Body of pancreas (tissue), 4 donors: ENCODE measurements around the gene PCDHGA8. TPM values are rescaled to one million over a fixed set of nuclear protein-coding genes. Genes with fewer than 3 reads are reported as not detected.

Experiments
- ATAC-seq: fragments of 150-250 bp; one replicate; pipeline ENCODE4 v1.9.1; 2016
- DNase-seq, 4 donors: peaks; one replicate each; pipeline ENCODE4 v3.0.0-alpha.2; 2019
- H3K27ac ChIP-seq, 4 donors: fragments of 200-600 bp; sonication (generic); 1 replicate in 3 of 4; 2 replicates in 1 of 4; pipeline versions ENCODE4 v1.5.1 to v1.6.1; 2016 to 2019; ENCODE audit warnings: mild to moderate bottlenecking in 1 of 4, mixed read lengths in 1 of 4, moderate library complexity in 1 of 4
- H3K27me3 ChIP-seq, 2 donors: fragments of 200-600 bp; sonication (generic); one replicate each; pipeline ENCODE4 v1.6.0; 2016; ENCODE audit warnings: mild to moderate bottlenecking in 1 of 2
- H3K36me3 ChIP-seq, 2 donors: fragments of 200-600 bp; sonication (generic); replicated peaks in 1 of 2; 2 replicates each; pipeline ENCODE4 v1.5.1; 2016; ENCODE audit warnings: low read depth in 2 of 2; ENCODE audit not compliant: insufficient read depth in 1 of 2
- H3K4me1 ChIP-seq: fragments of 200-600 bp; sonication (generic); one replicate; pipeline ENCODE4 v1.6.0; 2016
- H3K4me3 ChIP-seq, 2 donors: fragments of 200-600 bp; sonication (generic); 1 replicate in 1 of 2; 2 replicates in 1 of 2; pipeline ENCODE4 v1.5.1; 2016 to 2019
- H3K9me3 ChIP-seq, 3 donors: fragments of 200-600 bp; sonication (generic); 1 replicate in 2 of 3; 2 replicates in 1 of 3; pipeline ENCODE4 v1.5.1; 2016
- CTCF ChIP-seq, 7 experiments: fragments of 450-650 bp in 4 of 7; fragments of 200-600 bp in 3 of 7; sonication (generic) in 3 of 7; IDR thresholded peaks; one replicate each; pipeline ENCODE4 v1.5.1; 2016 to 2019; ENCODE audit warnings: antibody characterized with exemption in 7 of 7
- POLR2A ChIP-seq, 3 donors: fragments of 450-650 bp; IDR thresholded peaks; one replicate each; pipeline ENCODE4 v1.6.1; 2016; ENCODE audit warnings: antibody characterized with exemption in 3 of 3, mild to moderate bottlenecking in 2 of 3
- WGBS, 2 donors: methylation state at CpG; one replicate each; pipeline ENCODE4 v1.1.5; 2017; 5-methylcytosine and 5-hydroxymethylcytosine counted together
- intact Hi-C: fragments of 100-400 bp; cut with DNase I; formaldehyde crosslinking; loops from one replicate; pipeline ENCODE4 v1.15.1; 2023
- total RNA-seq, 2 donors: library from RNA; depleted of rRNA; stranded (reverse); fragments of >200 nt; gene quantifications; one replicate each; pipeline ENCODE4 v1.1.0, GENCODE V29; 2016

PCDHGA8 gene
- total RNA-seq, 2 donors from 2014 or later: 4.2 to 10.2 TPM

DNA sequence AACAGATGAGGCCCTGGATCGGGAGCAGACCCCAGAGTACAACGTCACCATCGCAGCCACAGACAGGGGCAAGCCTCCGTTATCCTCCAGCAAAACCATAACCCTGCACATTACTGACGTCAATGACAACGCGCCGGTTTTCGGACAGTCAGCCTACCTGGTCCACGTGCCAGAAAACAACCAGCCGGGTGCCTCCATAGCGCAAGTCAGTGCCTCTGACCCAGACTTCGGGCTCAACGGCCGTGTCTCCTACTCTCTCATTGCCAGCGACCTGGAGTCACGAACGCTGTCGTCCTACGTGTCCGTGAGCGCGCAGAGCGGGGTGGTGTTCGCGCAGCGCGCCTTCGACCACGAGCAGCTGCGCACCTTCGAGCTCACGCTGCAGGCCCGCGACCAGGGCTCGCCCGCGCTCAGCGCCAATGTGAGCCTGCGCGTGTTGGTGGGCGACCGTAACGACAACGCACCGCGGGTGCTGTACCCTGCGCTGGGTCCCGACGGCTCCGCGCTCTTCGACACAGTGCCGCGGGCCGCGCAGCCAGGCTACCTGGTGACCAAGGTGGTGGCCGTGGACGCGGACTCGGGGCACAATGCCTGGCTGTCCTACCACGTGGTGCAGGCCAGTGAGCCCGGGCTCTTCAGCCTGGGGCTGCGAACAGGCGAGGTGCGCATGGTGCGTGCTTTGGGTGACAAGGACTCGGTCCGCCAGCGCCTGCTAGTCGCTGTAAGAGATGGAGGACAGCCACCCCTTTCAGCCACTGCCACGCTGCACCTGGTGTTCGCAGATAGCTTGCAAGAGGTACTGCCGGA is 26.8 kb downstream of the PCDHGA8 start:
- intact Hi-C loops: loop anchor here (10.0 kb wide), 1 partner anchor 96 kb away; no protein-coding TSS in a partner anchor
- peaks cover 0 to 76% (median 11%) of the 10 kb centered on the region in 3 donors for H3K9me3 ChIP-seq
- H3K4me3 ChIP-seq: no peak overlapping the region
- H3K27me3 ChIP-seq: no peaks in the 10 kb centered on the region
- no peak for DNase-seq
- H3K4me1 ChIP-seq: no peaks in the 10 kb centered on the region
- no peak for ATAC-seq
- no peak overlapping the region for H3K27ac ChIP-seq
- 17 to 30% methylated on average over 4 to 74 of the region's 74 CpGs for WGBS, 2 donors
- H3K36me3 ChIP-seq: no peaks in the 10 kb centered on the region
- no peak for TF ChIP-seq CTCF (IDR thresholded peaks at IDR 0.05)
- no peak for TF ChIP-seq POLR2A (IDR thresholded peaks at IDR 0.05)

- peaks cover 0 to 79% (median 11%) of the 10 kb centered on the region in 3 donors for H3K9me3 ChIP-seq
- DNase-seq: peak in 1 of 4 donors; percentile 22
Measured at GRCh38 chr5:141420855-141421488, 28.5 kb downstream of the PCDHGA8 start, which contains the start of gene PCDHGA11. PCDHGA11 (plus strand) TSS chr5:141421051; CDS start chr5:141421228, 177 bp downstream.

GRCh38 chr5:141421489-141421855 is 29.0 kb downstream of the PCDHGA8 start:
- Histone ChIP-seq H3K9me3 (peaks cover 0 to 84% (median 11%) of the 10 kb centered on the region in 3 donors), H3K4me3 (no peak overlapping the region), H3K4me1 (no peaks in the 10 kb centered on the region), H3K27me3 (no peaks in the 10 kb centered on the region), H3K27ac (no peak overlapping the region), H3K36me3 (no peaks in the 10 kb centered on the region)
- intact Hi-C loops: no loop called here
- ATAC-seq (no peak), DNase-seq (no peak)
- WGBS, 2 donors: 6 to 9% methylated on average over 12 to 13 of the region's 13 CpGs
- TF ChIP-seq POLR2A (IDR thresholded peaks at IDR 0.05): no peak
- no peak for TF ChIP-seq CTCF (IDR thresholded peaks at IDR 0.05)

More at GRCh38 chr5:141420855-141421488, 28.5 kb downstream of the PCDHGA8 start, which contains the start of gene PCDHGA11:
- TF ChIP-seq CTCF (IDR thresholded peaks at IDR 0.05) (peak in 4 of 7 experiments; percentile 23 to 36 (median 26)), POLR2A (IDR thresholded peaks at IDR 0.05) (no peak)
- WGBS, 2 donors: 9 to 11% methylated on average over 25 to 42 of the region's 42 CpGs
- Histone ChIP-seq H3K4me1 (no peaks in the 10 kb centered on the region), H3K27ac (no peak within 1 kb of the TSS), H3K36me3 (no peaks in the 10 kb centered on the region), H3K27me3 (no peaks in the 10 kb centered on the region), H3K4me3 (no peak within 1 kb of the TSS)
- no peak for ATAC-seq
- intact Hi-C loops: no loop called here

- intact Hi-C loops: no loop called here
Measured at GRCh38 chr5:141422742-141423291, 30.4 kb downstream of the PCDHGA8 start.

More at GRCh38 chr5:141422742-141423291, 30.4 kb downstream of the PCDHGA8 start:
- ATAC-seq: no peak
- WGBS, 2 donors: 11 to 37% methylated on average over 15 to 42 of the region's 42 CpGs
- no peaks in the 10 kb centered on the region for H3K4me1 ChIP-seq
- no peaks in the 10 kb centered on the region for H3K36me3 ChIP-seq
- no peak overlapping the region for H3K27ac ChIP-seq
- H3K27me3 ChIP-seq: no peaks in the 10 kb centered on the region
- H3K9me3 ChIP-seq: peaks cover 0 to 92% (median 9%) of the 10 kb centered on the region in 3 donors
- H3K4me3 ChIP-seq: no peak overlapping the region
- no peak for TF ChIP-seq POLR2A (IDR thresholded peaks at IDR 0.05)
- TF ChIP-seq CTCF (IDR thresholded peaks at IDR 0.05): no peak
- DNase-seq: no peak
